Osteoblast (primary cell): ENCODE results near the gene YY1. TPM values are rescaled to one million over a fixed set of nuclear protein-coding genes. Genes with fewer than 3 reads are reported as not detected.

Source experiments
- DNase-seq: peaks from one replicate; pipeline ENCODE4 v3.0.0; 2011; ENCODE audit warnings: low spot score, mixed read lengths; ENCODE audit not compliant: insufficient read length; ENCODE audit errors: missing footprints
- H2AFZ ChIP-seq: 2 replicates; pipeline ENCODE4 v1.6.0; 2011; ENCODE audit warnings: mild to moderate bottlenecking, low read length
- H3K27ac ChIP-seq: 2 replicates; pipeline ENCODE4 v1.5.1; 2011; ENCODE audit warnings: mild to moderate bottlenecking, low read depth, low read length, moderate library complexity
- H3K27me3 ChIP-seq: 2 replicates; pipeline ENCODE4 v1.6.0; 2012; ENCODE audit warnings: mild to moderate bottlenecking, control low read depth, inconsistent platforms, low read length, moderate library complexity; ENCODE audit not compliant: insufficient read depth
- H3K36me3 ChIP-seq: 2 replicates; pipeline ENCODE4 v1.5.1; 2011; ENCODE audit warnings: mild to moderate bottlenecking, low read length, control low read depth, moderate library complexity; ENCODE audit not compliant: insufficient read depth
- H3K4me1 ChIP-seq: 2 replicates; pipeline ENCODE4 v1.5.1; 2011; ENCODE audit warnings: mild to moderate bottlenecking, low read length, control low read depth, moderate library complexity; ENCODE audit not compliant: insufficient read depth
- H3K4me2 ChIP-seq: 2 replicates; pipeline ENCODE4 v1.6.0; 2011; ENCODE audit warnings: mild to moderate bottlenecking, low read length; ENCODE audit not compliant: insufficient read depth
- H3K4me3 ChIP-seq: fragments of 200-600 bp; sonication (generic); 3 replicates; pipeline ENCODE4 v1.5.1; 2012; ENCODE audit warnings: mild to moderate bottlenecking, low read length, inconsistent platforms; ENCODE audit not compliant: insufficient read depth
- H3K79me2 ChIP-seq: 2 replicates; pipeline ENCODE4 v1.6.0; 2012; ENCODE audit warnings: mild to moderate bottlenecking, low read length, control low read depth, inconsistent platforms; ENCODE audit not compliant: insufficient read depth
- H3K9me3 ChIP-seq: 2 replicates; pipeline ENCODE4 v1.5.1; 2011; ENCODE audit warnings: low read depth, low read length, control low read depth
- H4K20me1 ChIP-seq: 2 replicates; pipeline ENCODE4 v1.6.0; 2012; ENCODE audit warnings: mild to moderate bottlenecking, low read length, control low read depth; ENCODE audit not compliant: insufficient read depth
- CTCF ChIP-seq: IDR thresholded peaks from 2 replicates; pipeline ENCODE4 v1.5.1; 2011; ENCODE audit warnings: mild to moderate bottlenecking, low read depth, low read length, moderate library complexity; ENCODE audit errors: extremely low read depth
- total RNA-seq: library from RNA; depleted of rRNA; stranded (reverse); fragments of >200 nt; gene quantifications from 2 replicates; pipeline ENCODE4 v1.2.3, GENCODE V29; 2012

YY1 gene
- total RNA-seq, 1 donor, result 45.2 TPM

GRCh38 chr14:100252684-100253083 is 13.7 kb downstream of the YY1 start:
- Histone ChIP-seq H3K4me3 (no peak overlapping the region), H3K27me3 (no peaks in the 10 kb centered on the region), H3K79me2 (peaks cover 98% of the 10 kb centered on the region), H3K9me3 (no peaks in the 10 kb centered on the region), H4K20me1 (peaks cover 79% of the 10 kb centered on the region), H3K36me3 (no peaks in the 10 kb centered on the region), H3K4me2 (no peak overlapping the region), H3K4me1 (no peaks in the 10 kb centered on the region), H2AFZ (no peak overlapping the region), H3K27ac (no peak overlapping the region)
- no peak for DNase-seq
- TF ChIP-seq CTCF, result no peak

GRCh38 chr14:100256339-100256895 is 17.5 kb downstream of the YY1 start:
- peaks cover 74% of the 10 kb centered on the region for H4K20me1 ChIP-seq
- no peak overlapping the region for H3K4me2 ChIP-seq
- no peak overlapping the region for H3K27ac ChIP-seq
- no peaks in the 10 kb centered on the region for H3K9me3 ChIP-seq
- peaks cover 97% of the 10 kb centered on the region for H3K79me2 ChIP-seq
- no peak overlapping the region for H3K4me3 ChIP-seq
- no peak overlapping the region for H2AFZ ChIP-seq
- no peaks in the 10 kb centered on the region for H3K4me1 ChIP-seq
- no peaks in the 10 kb centered on the region for H3K36me3 ChIP-seq
- DNase-seq, result no peak
- no peak for TF ChIP-seq CTCF
- H3K27me3 ChIP-seq, result no peaks in the 10 kb centered on the region

- Histone ChIP-seq H3K79me2 (peaks cover 97% of the 10 kb centered on the region), H3K9me3 (no peaks in the 10 kb centered on the region), H3K4me2 (no peak overlapping the region), H3K27me3 (no peaks in the 10 kb centered on the region), H4K20me1 (peaks cover 62% of the 10 kb centered on the region), H3K4me3 (no peak overlapping the region), H3K4me1 (peaks cover 14% of the 10 kb centered on the region), H2AFZ (no peak overlapping the region), H3K27ac (no peak overlapping the region), H3K36me3 (peaks cover 10% of the 10 kb centered on the region)
- DNase-seq, result no peak
- no peak for TF ChIP-seq CTCF
Observed at GRCh38 chr14:100261621-100262020, 22.7 kb downstream of the YY1 start.

GRCh38 chr14:100262545-100262944 is 23.6 kb downstream of the YY1 start:
- no peak overlapping the region for H3K4me2 ChIP-seq
- no peak for DNase-seq
- peaks cover 59% of the 10 kb centered on the region for H4K20me1 ChIP-seq

More at GRCh38 chr14:100262545-100262944, 23.6 kb downstream of the YY1 start:
- Histone ChIP-seq H3K27me3 (no peaks in the 10 kb centered on the region), H3K4me3 (no peak overlapping the region), H3K36me3 (peaks cover 10% of the 10 kb centered on the region), H2AFZ (no peak overlapping the region), H3K9me3 (no peaks in the 10 kb centered on the region), H3K4me1 (peaks cover 14% of the 10 kb centered on the region), H3K27ac (no peak overlapping the region), H3K79me2 (peaks cover 95% of the 10 kb centered on the region)
- no peak for TF ChIP-seq CTCF
